Sigmoid colon (tissue), 7 donors: Measurements from ENCODE around the gene GLIS2. TPM values are rescaled to one million over a fixed set of nuclear protein-coding genes. Genes with fewer than 3 reads are reported as not detected.

Experiments
- DNase-seq: peaks from one replicate; pipeline ENCODE4 v3.0.0-alpha.2; 2019
- H3K27ac ChIP-seq, 4 donors: fragments of 200-600 bp; sonication (generic); one replicate each; pipeline ENCODE4 v1.5.1; 2016 to 2019; ENCODE audit warnings: mild to moderate bottlenecking in 1 of 4
- H3K27me3 ChIP-seq, 3 donors: fragments of 200-600 bp; sonication (generic); one replicate each; pipeline ENCODE4 v1.5.1; 2019; ENCODE audit warnings: mild to moderate bottlenecking in 1 of 3
- H3K36me3 ChIP-seq, 4 donors: fragments of 200-600 bp; sonication (generic); one replicate each; pipeline ENCODE4 v1.5.1; 2016 to 2019
- H3K4me1 ChIP-seq, 4 donors: fragments of 200-600 bp; sonication (generic); one replicate each; pipeline ENCODE4 v1.5.1; 2017 to 2019
- H3K4me3 ChIP-seq, 4 donors: fragments of 200-600 bp; sonication (generic); one replicate each; pipeline ENCODE4 v1.5.1; 2017 to 2019; ENCODE audit warnings: mild to moderate bottlenecking in 2 of 4, moderate library complexity in 1 of 4
- H3K9me3 ChIP-seq, 4 donors: fragments of 200-600 bp in 3 of 4; sonication (generic) in 3 of 4; one replicate each; pipeline versions ENCODE4 v1.5.1 to v1.6.1; 2013 to 2019
- CTCF ChIP-seq, 4 experiments: fragments of 450-650 bp in 3 of 4; fragments of 200-600 bp in 1 of 4; IDR thresholded peaks; one replicate each; pipeline ENCODE4 v1.5.1; 2016 to 2019; ENCODE audit warnings: antibody characterized with exemption in 4 of 4, mild to moderate bottlenecking in 3 of 4, moderate library complexity in 2 of 4
- EP300 ChIP-seq, 4 donors: sonication (generic); formaldehyde crosslinking; IDR thresholded peaks; one replicate each; pipeline ENCODE4 v1.6.1; 2017; ENCODE audit warnings: antibody characterized with exemption in 4 of 4
- POLR2A ChIP-seq, 2 donors: fragments of 450-650 bp; IDR thresholded peaks; one replicate each; pipeline ENCODE4 v1.6.1; 2016; ENCODE audit warnings: antibody characterized with exemption in 2 of 2, mild to moderate bottlenecking in 2 of 2, moderate library complexity in 2 of 2
- POLR2AphosphoS5 ChIP-seq, 4 donors: sonication (generic); formaldehyde crosslinking; IDR thresholded peaks; one replicate each; pipeline ENCODE4 v1.6.1; 2017; ENCODE audit warnings: antibody characterized with exemption in 4 of 4
- WGBS, 2 donors: extraction: QIAGEN DNeasy Blood & Tissue Kit; methylation state at CpG; one replicate each; pipeline ENCODE4 v1.1.7; 2013; 5-methylcytosine and 5-hydroxymethylcytosine counted together
- intact Hi-C: fragments of 100-400 bp; cut with DNase I; formaldehyde crosslinking; loops from one replicate; pipeline ENCODE4 v1.15.1; 2023
- polyA plus RNA-seq, 3 donors: library from polyadenylated mRNA; stranded (reverse); fragments of 200-250 nt; gene quantifications; one replicate each; pipeline ENCODE4 v1.2.3, GENCODE V29; 2013
- total RNA-seq, 4 donors: library from RNA; depleted of rRNA; stranded (reverse); fragments of >200 nt; gene quantifications; one replicate each; pipeline ENCODE4 v1.1.0, GENCODE V29; 2016
- donor health status: healthy with polysubstance abuse.
- donor health status: Bipolar disorder and iron deficiency.
- donor health status: healthy.

GLIS2 gene
- total and polyA plus RNA-seq, 7 donors, result 0.69 to 11.9 (median 5.4) TPM

- WGBS, 2 donors, result 95 to 96% methylated on average over 13 of the region's 13 CpGs
- no peak for DNase-seq
Measured at GRCh38 chr16:4366016-4366415, 50.1 kb downstream of the GLIS2 start.

DNA sequence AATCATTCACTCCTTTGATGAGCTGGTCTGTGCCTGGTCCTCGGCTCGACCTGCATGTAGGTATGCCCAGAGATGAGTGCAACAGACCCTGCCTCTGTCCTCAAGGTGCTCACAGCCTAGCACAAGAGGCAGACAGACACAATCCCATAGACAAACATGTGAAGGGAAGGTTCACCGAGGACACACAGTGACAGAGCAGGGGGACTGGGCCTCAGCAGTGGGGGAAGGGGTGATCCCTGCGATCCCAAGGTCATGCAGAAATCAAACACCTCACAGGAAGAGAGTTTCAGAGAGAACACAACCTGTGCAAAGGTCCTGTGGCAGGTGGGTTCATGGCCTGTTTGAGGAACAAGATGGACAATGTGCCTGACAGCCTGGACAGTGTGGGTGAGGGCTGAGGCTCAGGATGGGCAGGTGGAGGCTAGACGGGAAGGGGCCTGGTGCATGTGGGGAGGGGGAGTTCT is 51.6 kb downstream of the GLIS2 start:
- Histone ChIP-seq H3K36me3 (peaks cover 0 to 28% (median 15%) of the 10 kb centered on the region in 4 donors), H3K27me3 (no peaks in the 10 kb centered on the region), H3K4me1 (peaks cover 0 to 24% (median 18%) of the 10 kb centered on the region in 4 donors), H3K4me3 (no peak overlapping the region), H3K27ac (no peak overlapping the region), H3K9me3 (no peaks in the 10 kb centered on the region)
- no peak for DNase-seq
- 96 to 98% methylated on average over 5 of the region's 5 CpGs for WGBS, 2 donors
- TF ChIP-seq POLR2A (IDR thresholded peaks at IDR 0.05) (no peak), CTCF (IDR thresholded peaks at IDR 0.05) (no peak), POLR2AphosphoS5 (IDR thresholded peaks at IDR 0.05) (no peak), EP300 (IDR thresholded peaks at IDR 0.05) (no peak)
- intact Hi-C loops, result no loop called here

More at GRCh38 chr16:4366016-4366415, 50.1 kb downstream of the GLIS2 start:
- Histone ChIP-seq H3K27me3 (no peaks in the 10 kb centered on the region), H3K4me1 (peaks cover 0 to 14% (median 7%) of the 10 kb centered on the region in 4 donors), H3K27ac (no peak overlapping the region), H3K9me3 (no peaks in the 10 kb centered on the region), H3K4me3 (no peak overlapping the region), H3K36me3 (peaks cover 0 to 42% (median 17%) of the 10 kb centered on the region in 4 donors)
- intact Hi-C loops, result no loop called here
- TF ChIP-seq EP300 (IDR thresholded peaks at IDR 0.05), result no peak
- no peak for TF ChIP-seq CTCF (IDR thresholded peaks at IDR 0.05)
- no peak for TF ChIP-seq POLR2AphosphoS5 (IDR thresholded peaks at IDR 0.05)
- TF ChIP-seq POLR2A (IDR thresholded peaks at IDR 0.05), result no peak

GRCh38 chr16:4369007-4369733 is 53.3 kb downstream of the GLIS2 start:
- no peak for TF ChIP-seq POLR2AphosphoS5 (IDR thresholded peaks at IDR 0.05)
- no peak for TF ChIP-seq EP300 (IDR thresholded peaks at IDR 0.05)
- no peak for TF ChIP-seq CTCF (IDR thresholded peaks at IDR 0.05)
- TF ChIP-seq POLR2A (IDR thresholded peaks at IDR 0.05), result no peak
- Histone ChIP-seq H3K27ac (no peak overlapping the region), H3K9me3 (no peaks in the 10 kb centered on the region), H3K36me3 (peaks cover 0 to 11% (median 4%) of the 10 kb centered on the region in 4 donors), H3K27me3 (no peaks in the 10 kb centered on the region), H3K4me1 (peaks cover 0 to 41% (median 35%) of the 10 kb centered on the region in 4 donors), H3K4me3 (no peak overlapping the region)
- no peak for DNase-seq
- WGBS, 2 donors, result 91% methylated on average over 13 of the region's 13 CpGs
- intact Hi-C loops, result no loop called here

DNA sequence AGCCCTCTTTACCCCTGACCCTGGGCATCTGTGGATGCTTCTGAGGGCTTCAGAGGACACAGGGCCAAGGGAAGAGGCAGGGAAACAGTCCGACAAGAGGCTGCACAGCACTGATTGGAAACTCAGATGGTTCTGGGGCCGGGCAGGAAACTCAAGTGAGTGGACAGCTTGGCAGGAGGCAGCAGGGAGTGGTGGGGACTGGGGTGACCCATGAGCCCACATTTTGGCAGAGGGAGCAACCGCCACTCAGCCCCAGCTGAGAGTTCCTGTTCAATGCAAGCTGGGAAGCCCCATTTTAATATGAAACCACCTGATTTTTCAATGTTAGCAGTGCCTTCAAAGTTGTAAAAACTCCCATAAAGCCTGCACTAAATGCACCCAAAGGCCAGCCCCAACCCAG is 54.3 kb downstream of the GLIS2 start:
- no peak for DNase-seq
- Histone ChIP-seq H3K36me3 (peaks cover 0 to 1% (median 0%) of the 10 kb centered on the region in 4 donors), H3K27me3 (no peaks in the 10 kb centered on the region), H3K9me3 (no peaks in the 10 kb centered on the region), H3K4me1 (peaks cover 0 to 51% (median 45%) of the 10 kb centered on the region in 4 donors), H3K4me3 (no peak overlapping the region), H3K27ac (peak overlapping the region; percentile 82 to 97 (median 90))
- TF ChIP-seq EP300 (IDR thresholded peaks at IDR 0.05), result no peak
- TF ChIP-seq CTCF (IDR thresholded peaks at IDR 0.05), result no peak
- no peak for TF ChIP-seq POLR2AphosphoS5 (IDR thresholded peaks at IDR 0.05)
- no peak for TF ChIP-seq POLR2A (IDR thresholded peaks at IDR 0.05)
- intact Hi-C loops, result no loop called here
- WGBS, 2 donors, result 86 to 89% methylated on average over 3 of the region's 3 CpGs
